ENCODE results near the gene PPP1R15A. TPM values are rescaled to one million over a fixed set of nuclear protein-coding genes. Genes with fewer than 3 reads are reported as not detected.

The PPP1R15A gene
- total and polyA plus RNA-seq, 2 of the 8 experiments (the other 6 are each of a cell fraction or from before 2014, with no cell fraction given): 4.1 to 14.0 TPM

GRCh38 chr19:48918801-48919247, 46.6 kb downstream of the PPP1R15A start:
- Histone ChIP-seq H3K27ac (ENCODE audit: low read depth, low read length) (no peak overlapping the region), H2AFZ (ENCODE audit: low read length) (no peak overlapping the region), H3K4me3 (ENCODE audit: extremely low read depth in 1 of 4, insufficient read depth in 2 of 4, low read depth in 3 of 4, low read length in 4 of 4) (no peak overlapping the region), H3K4ac (replicated peaks; ENCODE audit: insufficient read length, low read depth, low read length) (no peak overlapping the region), H4K91ac (replicated peaks; ENCODE audit: insufficient read length, low read length) (no peak overlapping the region), H3K56ac (replicated peaks; ENCODE audit: insufficient read length, low read depth, low read length) (no peak overlapping the region), H3K9me3 (ENCODE audit: insufficient read depth in 2 of 2, low read depth in 1 of 2, low read length in 1 of 2) (no peaks in the 10 kb centered on the region), H3K23me2 (ENCODE audit: low read depth, low read length) (no peaks in the 10 kb centered on the region; the same call in 1 of the 2 replicates), H2BK120ac (replicated peaks; ENCODE audit: low read depth, low read length) (no peak overlapping the region), H2AK5ac (ENCODE audit: low read depth, low read length) (no peak overlapping the region), H4K20me1 (replicated peaks in 1 of 2; ENCODE audit: control insufficient read depth in 1 of 2, insufficient read depth in 2 of 2, low read length in 2 of 2) (peaks cover 0 to 7% of the 10 kb centered on the region in 2 experiments), H3K14ac (ENCODE audit: insufficient read length) (no peak overlapping the region), H4K8ac (ENCODE audit: extremely low read depth, insufficient read depth, low read length) (0 out of 2 replicates have a peak overlapping the region, but pooled peaks have one; percentile 19), H3K27me3 (replicated peaks in 1 of 4; ENCODE audit: control insufficient read depth in 3 of 4, extremely low read depth in 1 of 4, insufficient read depth in 3 of 4, low read length in 3 of 4) (no peaks in the 10 kb centered on the region), H2BK20ac (ENCODE audit: low read length) (no peak overlapping the region), H3K4me2 (ENCODE audit: insufficient read depth in 1 of 2, low read depth in 2 of 2, low read length in 2 of 2) (no peak overlapping the region), H3K18ac (ENCODE audit: extremely low read depth, low read length) (no peak overlapping the region), H3K36me3 (ENCODE audit: control insufficient read depth in 2 of 4, insufficient read depth in 4 of 4, low read length in 3 of 4) (peaks cover 2 to 49% (median 18%) of the 10 kb centered on the region in 4 experiments; a peak in 7 of 8 replicates), H3K4me1 (replicated peaks in 1 of 4; ENCODE audit: control insufficient read depth in 3 of 4, insufficient read depth in 4 of 4, low read length in 3 of 4) (no peaks in the 10 kb centered on the region), H4K5ac (ENCODE audit: insufficient read length, low read depth, low read length) (no peak overlapping the region), H3K9ac (replicated peaks in 1 of 4; ENCODE audit: extremely low read depth in 1 of 4, low read depth in 3 of 4, low read length in 3 of 4) (no peak overlapping the region), H3K79me1 (ENCODE audit: low read depth, low read length) (no peaks in the 10 kb centered on the region), H2BK5ac (ENCODE audit: low read depth, low read length) (0 out of 2 replicates have a peak overlapping the region, but pooled peaks have one; percentile 30), H3K23ac (ENCODE audit: insufficient read length) (no peak overlapping the region), H3K79me2 (ENCODE audit: control insufficient read depth in 1 of 2, insufficient read depth in 2 of 2, low read length in 2 of 2) (no peaks in the 10 kb centered on the region), H2BK12ac (ENCODE audit: low read depth, low read length) (no peak overlapping the region), H2BK15ac (ENCODE audit: low read length) (no peak overlapping the region)
- DNase-seq (ENCODE audit: low read depth in 1 of 2, low spot score in 2 of 2) (peak; percentile 47 to 79), FAIRE-seq (peak; percentile 66)
- WGBS, 2 experiments (ENCODE audit: extremely low coverage in 1 of 2, insufficient coverage in 1 of 2, insufficient read length in 1 of 2, insufficient replicate concordance in 2 of 2, low coverage in 1 of 2, low lambda C conversion rate in 2 of 2, missing lambda C conversion rate in 1 of 2): 82% methylated on average over 18 of the region's 18 CpGs; no CpG with 5 or more reads in 1 of the 2 experiments
- POLR2A ChIA-PET (ENCODE audit: partially characterized antibody): interaction anchor here (0.6 to 2.3 kb wide), 7 partner anchors 19 to 267 kb away, joined by 3 to 16 read pairs (median 3); partner anchors contain the start of genes NUCB1 and PPP1R15A
- CTCF ChIA-PET (ENCODE audit: partially characterized antibody): interaction anchor here (0.7 to 1.6 kb wide), 8 partner anchors 12 to 76 kb away, joined by 3 to 7 read pairs (median 3); partner anchors contain the start of genes DHDH, NUCB1 and RUVBL2
- no peak for TF ChIP-seq ZNF274 (IDR thresholded peaks at IDR 0.05; ENCODE audit: borderline replicate concordance, extremely low read depth, low read length)

Measured in H1 (cell line).